Thyroid gland (tissue), 4 donors: ENCODE results near the gene QKI.

Source experiments
- CTCF ChIP-seq, 6 experiments: fragments of 200-600 bp in 3 of 6; fragments of 450-650 bp in 3 of 6; sonication (generic) in 3 of 6; IDR thresholded peaks; one replicate each; pipeline ENCODE4 v1.5.1; 2016 to 2019; ENCODE audit warnings: antibody characterized with exemption in 6 of 6, mild to moderate bottlenecking in 2 of 6, inconsistent platforms in 1 of 6, moderate library complexity in 1 of 6
- POLR2A ChIP-seq, 2 donors: fragments of 450-650 bp; IDR thresholded peaks; one replicate each; pipeline ENCODE4 v1.6.1; 2017; ENCODE audit warnings: antibody characterized with exemption in 2 of 2, mild to moderate bottlenecking in 2 of 2, moderate library complexity in 1 of 2

DNA sequence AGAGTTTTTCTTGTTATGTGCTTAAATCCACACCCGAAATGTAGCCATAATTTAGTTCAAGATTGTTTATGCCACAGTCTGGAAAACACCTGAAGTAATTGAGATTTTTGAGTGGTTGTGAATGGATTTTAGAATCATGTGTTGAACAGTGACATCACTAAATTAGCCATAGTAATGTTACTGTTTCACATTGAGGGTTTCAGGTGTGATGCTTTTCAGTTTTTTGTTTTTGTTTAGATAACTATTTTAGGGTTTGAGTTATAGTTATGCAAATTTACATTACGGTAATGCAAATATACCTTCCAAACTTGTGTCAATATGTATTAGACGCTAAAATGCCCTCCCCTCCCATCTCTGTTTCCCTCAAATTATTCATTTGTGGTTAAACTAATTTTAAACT is 22.9 kb downstream of the QKI start:
- TF ChIP-seq CTCF (IDR thresholded peaks at IDR 0.05) (no peak), POLR2A (IDR thresholded peaks at IDR 0.05) (no peak)
